ENCODE data around the gene SPHK2.
"Not testable (repeated sequence)": the region's sequence is repeated elsewhere in the genome, so short reads cannot be mapped to it uniquely, and the experiment has no call there.

SPHK2 gene

GRCh38 chr19:48619692-48620585 is 633 bp downstream of the SPHK2 start:
- no peak for DNase-seq
- in situ Hi-C loops (cut with HindIII; ENCODE audit: low pct_ligation_motif_present, low pct_unique_long_range_greater_than_20kb, low sequenced_read_pairs) = no loop called here

DNA sequence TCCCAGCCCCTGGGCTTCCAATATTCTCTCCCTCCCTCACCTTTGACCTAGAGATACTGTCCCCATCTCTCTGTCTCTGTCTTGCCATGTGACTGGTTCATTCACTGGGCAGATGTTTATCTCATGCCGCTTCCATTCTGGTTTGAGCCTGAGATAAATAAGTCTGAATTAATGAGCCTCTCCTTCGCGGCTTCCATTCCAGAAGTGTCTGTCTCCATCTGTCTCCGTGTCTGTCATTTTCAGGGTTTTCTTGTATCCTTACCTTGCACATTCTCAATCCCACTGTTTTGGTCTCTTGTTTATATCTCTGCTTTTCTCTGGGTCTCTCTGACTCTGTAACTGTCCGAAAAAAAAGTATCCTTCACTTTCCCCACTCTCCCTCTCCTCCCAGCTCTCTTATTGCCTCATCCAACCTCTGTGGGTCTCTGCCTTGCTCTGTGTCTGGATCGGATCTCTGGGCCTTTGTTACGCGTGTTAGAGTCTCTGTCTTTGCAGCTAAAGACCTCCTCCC is 4.3 kb downstream of the SPHK2 start:
- in situ Hi-C loops (cut with HindIII; ENCODE audit: low pct_ligation_motif_present, low pct_unique_long_range_greater_than_20kb, low sequenced_read_pairs) = no loop called here
- DNase-seq = no peak

- DNase-seq = peak; percentile 94
- in situ Hi-C loops (cut with HindIII; ENCODE audit: low pct_ligation_motif_present, low pct_unique_long_range_greater_than_20kb, low sequenced_read_pairs) = no loop called here
Measured at GRCh38 chr19:48624067-48624594, 4.8 kb downstream of the SPHK2 start.

- no peak for DNase-seq
- in situ Hi-C loops (cut with HindIII; ENCODE audit: low pct_ligation_motif_present, low pct_unique_long_range_greater_than_20kb, low sequenced_read_pairs) = no loop called here
Measured at GRCh38 chr19:48624791-48625723, 5.8 kb downstream of the SPHK2 start.

DNA sequence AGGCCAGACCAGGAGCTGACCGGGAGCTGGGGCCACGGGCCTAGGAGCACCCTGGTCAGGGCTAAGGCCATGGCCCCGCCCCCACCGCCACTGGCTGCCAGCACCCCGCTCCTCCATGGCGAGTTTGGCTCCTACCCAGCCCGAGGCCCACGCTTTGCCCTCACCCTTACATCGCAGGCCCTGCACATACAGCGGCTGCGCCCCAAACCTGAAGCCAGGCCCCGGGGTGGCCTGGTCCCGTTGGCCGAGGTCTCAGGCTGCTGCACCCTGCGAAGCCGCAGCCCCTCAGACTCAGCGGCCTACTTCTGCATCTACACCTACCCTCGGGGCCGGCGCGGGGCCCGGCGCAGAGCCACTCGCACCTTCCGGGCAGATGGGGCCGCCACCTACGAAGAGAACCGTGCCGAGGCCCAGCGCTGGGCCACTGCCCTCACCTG is 6.6 kb downstream of the SPHK2 start:
- in situ Hi-C loops (cut with HindIII; ENCODE audit: low pct_ligation_motif_present, low pct_unique_long_range_greater_than_20kb, low sequenced_read_pairs) = no loop called here
- DNase-seq = no peak

DNA sequence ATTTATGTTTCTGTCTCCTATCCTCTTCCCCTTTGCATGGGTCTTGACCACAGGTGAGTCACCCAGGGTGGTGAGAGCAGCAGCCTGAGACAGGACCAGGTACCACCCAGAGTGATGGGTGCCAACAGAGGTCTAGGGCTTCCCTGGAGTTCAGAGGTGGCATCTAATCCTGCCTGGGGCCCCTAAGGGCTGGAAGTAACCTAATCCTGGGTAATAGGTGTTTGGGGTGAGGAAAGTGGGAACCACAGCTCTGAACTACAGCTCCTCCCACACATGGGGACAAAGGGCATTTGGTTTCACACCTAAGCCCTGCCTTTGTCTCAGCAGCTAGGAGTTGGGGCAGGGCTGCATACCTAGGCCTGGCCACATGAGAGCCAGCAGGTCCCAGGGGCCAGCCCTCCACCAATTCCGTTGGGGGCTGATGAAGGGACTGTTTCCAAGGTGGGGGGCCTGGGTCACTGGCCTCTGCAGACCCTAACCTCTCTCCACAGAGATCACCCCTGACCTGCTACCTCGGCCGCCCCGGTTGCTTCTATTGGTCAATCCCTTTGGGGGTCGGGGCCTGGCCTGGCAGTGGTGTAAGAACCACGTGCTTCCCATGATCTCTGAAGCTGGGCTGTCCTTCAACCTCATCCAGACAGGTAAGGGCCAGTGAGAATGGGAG is 8.0 kb downstream of the SPHK2 start:
- in situ Hi-C loops (cut with HindIII; ENCODE audit: low pct_ligation_motif_present, low pct_unique_long_range_greater_than_20kb, low sequenced_read_pairs) = no loop called here
- peak; percentile 28 for DNase-seq

GRCh38 chr19:48627865-48628314 is 8.6 kb downstream of the SPHK2 start:
- in situ Hi-C loops (cut with HindIII; ENCODE audit: low pct_ligation_motif_present, low pct_unique_long_range_greater_than_20kb, low sequenced_read_pairs) = no loop called here
- DNase-seq = no peak

DNA sequence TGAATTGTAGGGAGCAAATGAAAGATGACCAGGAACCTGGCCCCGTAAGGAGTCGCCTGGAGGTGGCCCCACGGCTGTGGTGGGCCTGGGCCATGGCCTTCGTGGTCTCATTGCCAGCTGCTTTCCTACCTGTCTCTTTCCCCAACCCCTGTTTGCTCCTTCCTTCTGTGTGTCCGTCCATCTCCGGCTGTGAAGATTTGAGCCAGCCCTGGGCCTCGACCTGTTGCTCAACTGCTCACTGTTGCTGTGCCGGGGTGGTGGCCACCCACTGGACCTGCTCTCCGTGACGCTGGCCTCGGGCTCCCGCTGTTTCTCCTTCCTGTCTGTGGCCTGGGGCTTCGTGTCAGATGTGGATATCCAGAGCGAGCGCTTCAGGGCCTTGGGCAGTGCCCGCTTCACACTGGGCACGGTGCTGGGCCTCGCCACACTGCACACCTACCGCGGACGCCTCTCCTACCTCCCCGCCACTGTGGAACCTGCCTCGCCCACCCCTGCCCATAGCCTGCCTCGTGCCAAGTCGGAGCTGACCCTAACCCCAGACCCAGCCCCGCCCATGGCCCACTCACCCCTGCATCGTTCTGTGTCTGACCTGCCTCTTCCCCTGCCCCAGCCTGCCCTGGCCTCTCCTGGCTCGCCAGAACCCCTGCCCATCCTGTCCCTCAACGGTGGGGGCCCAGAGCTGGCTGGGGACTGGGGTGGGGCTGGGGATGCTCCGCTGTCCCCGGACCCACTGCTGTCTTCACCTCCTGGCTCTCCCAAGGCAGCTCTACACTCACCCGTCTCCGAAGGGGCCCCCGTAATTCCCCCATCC is 9.4 kb downstream of the SPHK2 start:
- in situ Hi-C loops (cut with HindIII; ENCODE audit: low pct_ligation_motif_present, low pct_unique_long_range_greater_than_20kb, low sequenced_read_pairs) = no loop called here
- no peak for DNase-seq

GRCh38 chr19:48629297-48629598 is 9.9 kb downstream of the SPHK2 start:
- in situ Hi-C loops (cut with HindIII; ENCODE audit: low pct_ligation_motif_present, low pct_unique_long_range_greater_than_20kb, low sequenced_read_pairs) = no loop called here
- no peak for DNase-seq

DNA sequence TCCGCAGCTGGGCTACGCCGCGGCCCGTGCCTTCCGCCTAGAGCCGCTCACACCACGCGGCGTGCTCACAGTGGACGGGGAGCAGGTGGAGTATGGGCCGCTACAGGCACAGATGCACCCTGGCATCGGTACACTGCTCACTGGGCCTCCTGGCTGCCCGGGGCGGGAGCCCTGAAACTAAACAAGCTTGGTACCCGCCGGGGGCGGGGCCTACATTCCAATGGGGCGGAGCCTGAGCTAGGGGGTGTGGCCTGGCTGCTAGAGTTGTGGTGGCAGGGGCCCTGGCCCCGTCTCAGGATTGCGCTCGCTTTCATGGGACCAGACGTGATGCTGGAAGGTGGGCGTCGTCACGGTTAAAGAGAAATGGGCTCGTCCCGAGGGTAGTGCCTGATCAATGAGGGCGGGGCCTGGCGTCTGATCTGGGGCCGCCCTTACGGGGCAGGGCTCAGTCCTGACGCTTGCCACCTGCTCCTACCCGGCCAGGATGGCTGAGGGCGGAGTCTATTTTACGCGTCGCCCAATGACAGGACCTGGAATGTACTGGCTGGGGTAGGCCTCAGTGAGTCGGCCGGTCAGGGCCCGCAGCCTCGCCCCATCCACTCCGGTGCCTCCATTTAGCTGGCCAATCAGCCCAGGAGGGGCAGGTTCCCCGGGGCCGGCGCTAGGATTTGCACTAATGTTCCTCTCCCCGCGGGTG is 10.4 kb downstream of the SPHK2 start:
- DNase-seq = no peak
- in situ Hi-C loops (cut with HindIII; ENCODE audit: low pct_ligation_motif_present, low pct_unique_long_range_greater_than_20kb, low sequenced_read_pairs) = no loop called here

- in situ Hi-C loops (cut with HindIII; ENCODE audit: low pct_ligation_motif_present, low pct_unique_long_range_greater_than_20kb, low sequenced_read_pairs) = no loop called here
- DNase-seq = no peak
Measured at GRCh38 chr19:48630296-48631063, 11.2 kb downstream of the SPHK2 start.

- in situ Hi-C loops (cut with HindIII; ENCODE audit: low pct_ligation_motif_present, low pct_unique_long_range_greater_than_20kb, low sequenced_read_pairs) = no loop called here
- DNase-seq = no peak
Measured at GRCh38 chr19:48631225-48631624, 11.9 kb downstream of the SPHK2 start.

DNA sequence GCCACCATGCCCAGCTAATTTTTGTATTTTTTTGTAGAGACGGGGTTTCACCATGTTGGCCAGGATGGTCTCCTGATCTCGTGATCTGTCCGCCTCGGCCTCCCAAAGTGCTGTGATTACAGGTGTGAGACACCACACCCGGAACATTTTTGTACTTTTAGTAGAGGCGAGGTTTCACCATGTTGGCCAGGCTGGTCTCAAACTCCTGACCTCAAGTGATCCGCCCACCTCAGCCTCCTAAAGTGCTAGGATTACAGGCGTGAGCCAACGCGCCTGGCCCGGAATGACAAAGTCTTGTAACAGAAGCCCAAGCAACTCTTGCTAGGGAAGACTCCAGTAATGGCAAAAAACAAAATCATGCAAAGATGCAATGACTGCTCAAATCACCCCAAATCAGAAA is 13.0 kb downstream of the SPHK2 start:
- DNase-seq = not testable (repeated sequence)

DNA sequence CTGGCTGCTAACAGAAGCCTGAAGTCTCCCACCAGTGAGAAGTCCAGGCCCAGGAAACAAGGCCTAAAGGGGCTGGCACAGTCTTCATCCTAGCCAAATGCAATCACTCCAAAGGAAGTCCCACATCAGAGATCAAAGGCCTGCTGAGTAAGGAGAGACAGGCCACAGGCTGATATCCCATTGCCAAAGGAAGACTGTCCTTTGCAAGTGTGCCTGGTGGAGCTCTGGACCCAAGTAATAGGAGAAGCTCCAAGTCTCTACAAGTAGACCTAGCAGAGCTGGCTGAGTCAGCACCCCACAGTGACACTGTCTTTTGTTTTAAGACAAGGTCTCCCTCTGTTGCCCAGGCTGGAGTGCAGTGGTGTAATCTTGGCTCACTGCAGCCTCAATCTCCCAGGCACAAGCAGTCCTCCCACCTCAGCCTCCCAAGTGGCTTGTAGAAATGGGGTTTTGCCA is 13.4 kb downstream of the SPHK2 start:
- in situ Hi-C loops (cut with HindIII; ENCODE audit: low pct_ligation_motif_present, low pct_unique_long_range_greater_than_20kb, low sequenced_read_pairs) = no loop called here
- DNase-seq = no peak

More for the DNA sequence above, 13.0 kb downstream of the SPHK2 start:
- in situ Hi-C loops (cut with HindIII; ENCODE audit: low pct_ligation_motif_present, low pct_unique_long_range_greater_than_20kb, low sequenced_read_pairs) = not testable (repeated sequence)

GRCh38 chr19:48633148-48634035 is 14.1 kb downstream of the SPHK2 start:
- DNase-seq = no peak
- in situ Hi-C loops (cut with HindIII; ENCODE audit: low pct_ligation_motif_present, low pct_unique_long_range_greater_than_20kb, low sequenced_read_pairs) = no loop called here

GRCh38 chr19:48634036-48634342 is 14.7 kb downstream of the SPHK2 start:
- in situ Hi-C loops (cut with HindIII; ENCODE audit: low pct_ligation_motif_present, low pct_unique_long_range_greater_than_20kb, low sequenced_read_pairs) = no loop called here
- no peak for DNase-seq

Measured in ACHN (cell line).